HG02759 (cell line): ENCODE results near the gene SND1.

Experiments
- ATAC-seq: cut with Tn5 transposase; IDR thresholded peaks from one replicate; pipeline ENCODE4 v1.9.1; 2021; ENCODE audit warnings: mild to moderate bottlenecking, moderate library complexity; ENCODE audit not compliant: unreplicated experiment

SND1 gene

GRCh38 chr7:127858091-127858914 is 206.3 kb downstream of the SND1 start:
- no peak for ATAC-seq

GRCh38 chr7:127858915-127859189 is 206.9 kb downstream of the SND1 start:
- ATAC-seq: no peak

- no peak for ATAC-seq
These were observed 207.3 kb downstream of the SND1 start for GRCh38 chr7:127859330-127859729.

GRCh38 chr7:127862525-127862924 is 210.5 kb downstream of the SND1 start:
- no peak for ATAC-seq

GRCh38 chr7:127863082-127863481 is 211.1 kb downstream of the SND1 start:
- no peak for ATAC-seq

- no peak for ATAC-seq
These were observed 213.5 kb downstream of the SND1 start for GRCh38 chr7:127865466-127865865.

GRCh38 chr7:127870231-127870907 is 218.4 kb downstream of the SND1 start:
- ATAC-seq: peak; percentile 78

GRCh38 chr7:127871226-127871625 is 219.2 kb downstream of the SND1 start:
- ATAC-seq: no peak

GRCh38 chr7:127872122-127872521 is 220.1 kb downstream of the SND1 start:
- ATAC-seq: peak; percentile 47

- ATAC-seq: no peak
These were observed 221.2 kb downstream of the SND1 start for GRCh38 chr7:127873151-127873550.

GRCh38 chr7:127873715-127874636 is 222.0 kb downstream of the SND1 start:
- ATAC-seq: no peak

- no peak for ATAC-seq
These were observed 223.1 kb downstream of the SND1 start for GRCh38 chr7:127874951-127875608.

- no peak for ATAC-seq
These were observed 224.4 kb downstream of the SND1 start for GRCh38 chr7:127876393-127876792.

GRCh38 chr7:127877951-127878350 is 226.0 kb downstream of the SND1 start:
- no peak for ATAC-seq

GRCh38 chr7:127878791-127879190 is 226.8 kb downstream of the SND1 start:
- ATAC-seq: no peak

- ATAC-seq: no peak
These were observed 227.4 kb downstream of the SND1 start for GRCh38 chr7:127879436-127879835.

- no peak for ATAC-seq
These were observed 227.9 kb downstream of the SND1 start for GRCh38 chr7:127879942-127880341.

- ATAC-seq: no peak
These were observed 228.5 kb downstream of the SND1 start for GRCh38 chr7:127880454-127880853.

GRCh38 chr7:127881564-127881963 is 229.6 kb downstream of the SND1 start:
- no peak for ATAC-seq

- no peak for ATAC-seq
These were observed 230.4 kb downstream of the SND1 start for GRCh38 chr7:127882313-127882920.
